HCT116 (cell line): ENCODE data around the gene TBP. TPM values are rescaled to one million over a fixed set of nuclear protein-coding genes. Genes with fewer than 3 reads are reported as not detected.

ENCODE experiments used
- ATAC-seq: fragments of 200-7000 bp; cut with Tn5 transposase; 2 replicates; pipeline ENCODE4 v1.9.1; 2020; ENCODE audit warnings: mild to moderate bottlenecking, moderate library complexity
- BruUV-seq: library from RNA; stranded (reverse); fragments of 400-500 nt; replicated peaks from 2 replicates; lab custom pipeline; 2021; lab: Mats Ljungman, UMichigan
- CTCF ChIA-PET: fragments of 300-600 bp; sonication (Branson Sonifier 250); formaldehyde crosslinking; loops from one replicate; lab custom pipeline; 2021; ENCODE audit warnings: antibody characterized with exemption; lab: Charles Lee
- POLR2A ChIA-PET: fragments of 300-600, 350-600 bp; sonication (Branson Sonifier 250); formaldehyde crosslinking; loops from one replicate; lab custom pipeline; 2021; ENCODE audit warnings: antibody characterized with exemption; lab: Charles Lee
- RAD21 ChIA-PET, 2 experiments: fragments of 300-600 bp; sonication (Branson Sonifier 250); formaldehyde crosslinking; loops; one replicate each; lab custom pipeline; 2023; ENCODE audit warnings: low total read pairs in 2 of 2; ENCODE audit not compliant: uncharacterized antibody in 2 of 2, unreplicated experiment in 2 of 2, low non-redundant PET in 1 of 2; lab: Charles Lee
- DNase-seq: peaks from one replicate; pipeline ENCODE4 v3.0.0-alpha.2; 2010; ENCODE audit warnings: low read depth, low spot score
- H2AFZ ChIP-seq: fragments of 200-600 bp; shearing (Covaris generic), sonication (generic); 2 replicates; pipeline ENCODE4 v1.6.1; 2017; ENCODE audit warnings: low read depth, mixed run types, mixed read lengths, antibody characterized with exemption, low read length; ENCODE audit not compliant: poor library complexity, severe bottlenecking
- H3K27ac ChIP-seq: 2 replicates; pipeline ENCODE4 v1.5.1; 2012; ENCODE audit warnings: low read depth, low read length
- H3K27me3 ChIP-seq: fragments of 200-600 bp; sonication (generic); 2 replicates; pipeline ENCODE4 v1.6.1; 2016; ENCODE audit warnings: mixed run types, low read length, mixed read lengths; ENCODE audit not compliant: insufficient read depth
- H3K36me3 ChIP-seq, 2 experiments: fragments of 200-500 bp in 1 of 2; fragments of 200-600 bp in 1 of 2; sonication (Bioruptor generic) in 1 of 2; sonication (generic) in 1 of 2; 2 replicates each; pipeline versions ENCODE4 v1.5.1 to v1.6.1; 2014 to 2016; ENCODE audit warnings: low read length in 2 of 2, inconsistent platforms in 1 of 2, mixed read lengths in 1 of 2, mixed run types in 1 of 2; ENCODE audit not compliant: insufficient read depth in 2 of 2, control insufficient read depth in 1 of 2
- H3K4me1 ChIP-seq, 2 experiments: fragments of 200-600 bp in 1 of 2; sonication (generic) in 1 of 2; 2 replicates each; pipeline versions ENCODE4 v1.5.1 to v1.6.1; 2012 to 2017; ENCODE audit warnings: low read length in 2 of 2, inconsistent platforms in 1 of 2, mild to moderate bottlenecking in 1 of 2, mixed read lengths in 1 of 2, mixed run types in 1 of 2, moderate library complexity in 1 of 2; ENCODE audit not compliant: insufficient read depth in 2 of 2, control insufficient read depth in 1 of 2
- H3K4me2 ChIP-seq: fragments of 200-600 bp; sonication (generic); 2 replicates; pipeline ENCODE4 v1.6.1; 2017; ENCODE audit warnings: mixed run types, low read length, mixed read lengths
- H3K4me3 ChIP-seq, 2 experiments: fragments of 200-600 bp in 1 of 2; sonication (generic) in 1 of 2; replicated peaks in 1 of 2; 2 replicates each; pipeline ENCODE4 v1.5.1; 2011 to 2016; ENCODE audit warnings: low read length in 2 of 2, control low read depth in 1 of 2, low read depth in 1 of 2, mild to moderate bottlenecking in 1 of 2, mixed read lengths in 1 of 2, mixed run types in 1 of 2
- H3K79me2 ChIP-seq: fragments of 200-600 bp; sonication (generic); 2 replicates; pipeline ENCODE4 v1.6.1; 2017; ENCODE audit warnings: mild to moderate bottlenecking, mixed run types, low read length, moderate library complexity, mixed read lengths; ENCODE audit not compliant: insufficient read depth
- H3K9ac ChIP-seq: fragments of 200-600 bp; sonication (generic); 2 replicates; pipeline ENCODE4 v1.6.1; 2016; ENCODE audit warnings: low read length, mixed read lengths
- H3K9me2 ChIP-seq: fragments of 200-600 bp; sonication (generic), shearing (Covaris generic); 2 replicates; pipeline ENCODE4 v1.6.1; 2017; ENCODE audit warnings: mixed run types, mild to moderate bottlenecking, moderate library complexity; ENCODE audit not compliant: insufficient read depth
- H3K9me3 ChIP-seq, 2 experiments: fragments of 200-500 bp in 1 of 2; fragments of 200-600 bp in 1 of 2; sonication (Bioruptor generic) in 1 of 2; sonication (generic) in 1 of 2; 2 replicates each; pipeline ENCODE4 v1.6.1; 2014 to 2017; ENCODE audit warnings: low read length in 2 of 2, mixed read lengths in 2 of 2, inconsistent platforms in 1 of 2, low read depth in 1 of 2, mild to moderate bottlenecking in 1 of 2, mixed run types in 1 of 2, moderate library complexity in 1 of 2; ENCODE audit not compliant: control insufficient read depth in 1 of 2, insufficient read depth in 1 of 2
- H4K20me1 ChIP-seq: fragments of 200-600 bp; sonication (generic), shearing (Covaris generic); 2 replicates; pipeline ENCODE4 v1.6.1; 2017; ENCODE audit warnings: mixed run types, mild to moderate bottlenecking, moderate library complexity; ENCODE audit not compliant: insufficient read depth
- JUND ChIP-seq: IDR thresholded peaks from 2 replicates; pipeline ENCODE4 v1.6.1; 2012
- POLR2AphosphoS5 ChIP-seq: IDR thresholded peaks from 2 replicates; pipeline ENCODE4 v1.6.1; 2011; ENCODE audit warnings: mild to moderate bottlenecking, low read depth, low read length, moderate library complexity
- RAD21 ChIP-seq: IDR thresholded peaks from 2 replicates; pipeline ENCODE4 v1.6.1; 2012; ENCODE audit warnings: low read depth, mild to moderate bottlenecking
- SRF ChIP-seq: IDR thresholded peaks from 2 replicates; pipeline ENCODE4 v1.6.1; 2012; ENCODE audit warnings: low read depth
- intact Hi-C: fragments of 100-400 bp; cut with micrococcal nuclease; formaldehyde crosslinking; loops from 2 replicates; pipeline ENCODE4 v1.10.0; 2022
- total RNA-seq: library from RNA; stranded (reverse); gene quantifications from one replicate; pipeline ENCODE4 v1.2.1, GENCODE V29; 2021; ENCODE audit not compliant: unreplicated experiment
- TF ChIP-seq, protein P1 (sequence below), 3 experiments: fragments of 200-600 bp in 1 of 3; sonication (generic) in 1 of 3; IDR thresholded peaks in 2 of 3; conservative IDR thresholded peaks in 1 of 3; 2 replicates each; pipeline ENCODE4 v1.5.1; 2012 to 2017; ENCODE audit warnings: low read depth in 2 of 3, low read length in 2 of 3, antibody characterized with exemption in 1 of 3, borderline replicate concordance in 1 of 3, control low read depth in 1 of 3, mild to moderate bottlenecking in 1 of 3, mixed read lengths in 1 of 3, mixed run types in 1 of 3, moderate library complexity in 1 of 3; ENCODE audit not compliant: insufficient read depth in 1 of 3
- TF ChIP-seq, protein P2 (sequence below): IDR thresholded peaks from 2 replicates; pipeline ENCODE4 v1.6.1; 2012

Gene TBP
- total RNA-seq, 1 experiment from 2014 or later, result 22.7 TPM

DNA sequence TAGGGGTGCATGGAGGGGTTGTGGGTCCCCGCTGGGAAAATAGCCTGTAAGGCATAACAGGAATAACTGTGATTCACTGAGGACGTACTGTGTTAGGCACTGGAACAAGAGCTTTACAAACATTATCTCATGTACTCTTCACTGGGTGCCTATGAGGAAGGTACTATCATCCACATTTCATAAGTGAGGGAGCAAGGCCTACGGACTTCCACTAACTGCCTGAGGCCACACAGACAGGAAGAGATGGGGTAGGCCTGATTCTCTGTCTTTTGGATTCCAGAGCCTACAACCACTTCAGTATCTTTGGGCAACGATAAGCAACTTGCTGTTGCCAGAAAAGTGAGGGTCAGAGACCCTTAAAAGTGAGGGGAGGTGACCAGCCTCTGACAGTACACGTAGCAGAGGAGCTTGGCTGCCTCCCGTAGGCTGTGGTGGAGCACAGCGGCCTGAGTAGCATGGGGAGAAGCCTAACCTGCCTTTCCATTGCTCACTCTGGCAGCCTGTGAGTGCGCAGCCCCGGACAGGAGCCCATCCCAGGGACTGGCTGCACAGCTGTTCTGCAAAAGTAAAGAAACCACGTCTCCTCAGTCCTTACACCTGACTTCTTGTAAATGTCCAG, 31.5 kb upstream of the TBP start:
- Histone ChIP-seq H3K4me3 (no peak overlapping the region), H3K9ac (no peak overlapping the region), H4K20me1 (no peaks in the 10 kb centered on the region), H3K4me2 (no peak overlapping the region), H3K9me2 (no peaks in the 10 kb centered on the region), H2AFZ (no peak overlapping the region), H3K36me3 (no peaks in the 10 kb centered on the region), H3K4me1 (no peaks in the 10 kb centered on the region), H3K79me2 (no peaks in the 10 kb centered on the region)
- intact Hi-C loops, result loop anchor here (10.0 kb wide), 2 partner anchors 228 to 818 kb away; partner anchors contain the start of genes C6orf120, DLL1 and WDR27
- peak; percentile 12 for DNase-seq
- peak; percentile 100 for ATAC-seq
- BruUV-seq, result no TSS peak
- RAD21 ChIA-PET, result no interaction called here
- TF ChIP-seq RAD21 (peak; percentile 72), SRF (no peak), POLR2AphosphoS5 (no peak), JUND (no peak)
- TF ChIP-seq, protein P1, sequence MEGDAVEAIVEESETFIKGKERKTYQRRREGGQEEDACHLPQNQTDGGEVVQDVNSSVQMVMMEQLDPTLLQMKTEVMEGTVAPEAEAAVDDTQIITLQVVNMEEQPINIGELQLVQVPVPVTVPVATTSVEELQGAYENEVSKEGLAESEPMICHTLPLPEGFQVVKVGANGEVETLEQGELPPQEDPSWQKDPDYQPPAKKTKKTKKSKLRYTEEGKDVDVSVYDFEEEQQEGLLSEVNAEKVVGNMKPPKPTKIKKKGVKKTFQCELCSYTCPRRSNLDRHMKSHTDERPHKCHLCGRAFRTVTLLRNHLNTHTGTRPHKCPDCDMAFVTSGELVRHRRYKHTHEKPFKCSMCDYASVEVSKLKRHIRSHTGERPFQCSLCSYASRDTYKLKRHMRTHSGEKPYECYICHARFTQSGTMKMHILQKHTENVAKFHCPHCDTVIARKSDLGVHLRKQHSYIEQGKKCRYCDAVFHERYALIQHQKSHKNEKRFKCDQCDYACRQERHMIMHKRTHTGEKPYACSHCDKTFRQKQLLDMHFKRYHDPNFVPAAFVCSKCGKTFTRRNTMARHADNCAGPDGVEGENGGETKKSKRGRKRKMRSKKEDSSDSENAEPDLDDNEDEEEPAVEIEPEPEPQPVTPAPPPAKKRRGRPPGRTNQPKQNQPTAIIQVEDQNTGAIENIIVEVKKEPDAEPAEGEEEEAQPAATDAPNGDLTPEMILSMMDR (IDR thresholded peaks at IDR 0.05 in 2 of 3, conservative IDR thresholded peaks at IDR 0.05 in 1 of 3; ENCODE audit: borderline replicate concordance in 1 of 3, insufficient read depth in 1 of 3, low read depth in 2 of 3, low read length in 2 of 3), result peak; percentile 35 to 63 (median 56); a peak in 5 of 6 replicates
- TF ChIP-seq, protein P2, sequence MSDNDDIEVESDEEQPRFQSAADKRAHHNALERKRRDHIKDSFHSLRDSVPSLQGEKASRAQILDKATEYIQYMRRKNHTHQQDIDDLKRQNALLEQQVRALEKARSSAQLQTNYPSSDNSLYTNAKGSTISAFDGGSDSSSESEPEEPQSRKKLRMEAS, result no peak
- TF ChIP-seq, all 23 proteins: peak for 2
- H3K9me3 ChIP-seq, result no peaks in the 10 kb centered on the region
- H3K27me3 ChIP-seq, result peaks cover 5% of the 10 kb centered on the region; the same call in 1 of the 2 replicates
- POLR2A ChIA-PET, result no interaction called here
- no peak overlapping the region for H3K27ac ChIP-seq
- CTCF ChIA-PET, result interaction anchor here (2.0 kb wide), 1 partner anchor 691 kb away, joined by 8 read pairs; no protein-coding TSS in a partner anchor
